NCI-H2029 treated with DMSO at 0.1 percent for 48 hours (cell line): ENCODE measurements around the gene ALG9.

ENCODE experiments used
- DNase-seq: peaks from one replicate; lab custom pipeline; 2025; lab: John Stamatoyannopoulos, UW

ALG9 gene

DNA sequence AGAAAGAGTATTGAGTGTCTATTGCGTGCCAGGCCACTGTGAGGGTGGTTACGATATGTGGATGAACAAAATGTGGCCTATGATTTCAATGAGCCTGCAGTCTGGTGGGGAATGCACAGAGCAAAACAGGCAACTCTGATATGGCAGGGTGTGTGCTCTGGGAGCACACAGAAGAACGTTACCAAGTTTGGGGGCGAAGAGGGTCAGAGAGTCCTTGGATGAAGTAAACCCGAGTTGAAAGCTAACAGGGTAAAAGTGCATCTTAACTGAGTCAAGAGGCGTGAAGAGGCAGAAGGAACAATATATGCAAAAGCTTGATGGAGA, 8.2 kb upstream of the ALG9 start:
- DNase-seq = no peak

DNA sequence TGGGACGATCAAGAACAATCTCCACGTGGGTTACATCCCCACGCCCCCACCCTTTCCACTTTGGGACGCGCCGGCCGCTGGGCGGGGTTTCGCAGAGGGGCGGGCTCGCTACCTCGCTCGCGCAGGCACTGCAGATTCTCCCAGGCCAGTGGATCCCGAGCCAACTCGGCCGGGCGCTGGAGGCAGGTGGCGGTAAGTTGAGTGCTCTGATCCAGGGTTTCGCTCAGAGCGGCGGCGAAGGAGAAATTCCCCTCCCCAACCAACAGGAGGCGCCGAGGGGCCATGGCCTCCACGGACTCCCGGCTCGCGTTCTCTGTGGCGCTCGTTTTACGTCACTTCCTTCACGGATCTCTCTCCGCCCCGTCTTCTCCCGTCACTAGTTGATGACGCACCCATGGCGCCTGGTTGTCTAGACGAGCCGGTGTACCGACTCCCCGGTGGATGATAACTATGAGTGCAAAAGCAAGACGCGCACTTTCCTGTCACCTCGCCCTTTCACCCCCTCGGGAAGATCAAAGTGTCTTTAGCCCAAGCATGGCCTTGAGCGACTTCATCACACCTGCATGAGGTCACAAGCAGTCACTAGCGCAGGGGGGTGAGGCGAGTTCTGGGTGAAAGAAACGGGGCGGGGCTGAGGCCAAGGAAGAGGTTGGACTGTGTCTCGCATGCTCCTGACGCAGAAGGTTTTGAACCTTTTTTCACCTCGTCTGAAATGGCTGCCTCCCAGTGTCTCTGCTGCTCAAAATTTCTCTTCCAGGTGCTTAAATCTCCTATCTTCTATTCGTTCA, 7.7 kb upstream of the ALG9 start, which contains the start of the genes CFAP68 and FDXACB1:
TSS of gene CFAP68 (plus strand) at position 693 of the 788 bp plus-strand sequence. CDS start at position 713, 20 bp downstream.
TSS of gene FDXACB1 (minus strand) at position 317 of the 788 bp plus-strand sequence. CDS start at position 284, 33 bp downstream.
- DNase-seq = peak; percentile 96

- peak; percentile 26 for DNase-seq
Measured at GRCh38 chr11:111878385-111878848, 7.0 kb upstream of the ALG9 start.

DNA sequence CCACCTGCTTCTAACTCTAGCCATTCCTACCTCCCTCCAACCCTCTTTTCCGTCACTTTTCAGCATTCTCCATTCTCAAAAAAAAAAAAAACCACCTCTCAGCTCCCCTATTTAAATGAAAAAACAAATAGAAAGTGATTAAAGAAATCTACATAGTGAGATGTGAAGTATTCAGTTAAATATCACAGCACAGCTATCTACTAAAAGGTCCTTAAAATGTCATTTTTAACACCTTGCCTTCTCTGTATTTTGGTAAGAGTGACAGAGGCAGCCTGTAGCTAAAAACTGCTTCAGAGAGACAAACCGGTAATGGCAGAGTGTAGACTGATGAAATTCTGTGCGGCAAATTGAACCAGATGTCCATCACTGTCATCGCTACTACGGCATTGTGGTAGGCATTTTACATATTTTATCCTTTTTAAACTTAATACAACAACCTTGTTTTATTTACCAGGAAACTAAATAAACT, 346 bp upstream of the ALG9 start:
- no peak for DNase-seq

GRCh38 chr11:111870522-111870885, 877 bp downstream of the ALG9 start:
- no peak for DNase-seq

GRCh38 chr11:111870113-111870512, 1.3 kb downstream of the ALG9 start:
- no peak for DNase-seq

GRCh38 chr11:111860257-111860656, 11.1 kb downstream of the ALG9 start:
- no peak for DNase-seq

GRCh38 chr11:111855506-111855905, 15.9 kb downstream of the ALG9 start:
- no peak for DNase-seq

GRCh38 chr11:111852103-111852502, 19.3 kb downstream of the ALG9 start:
- no peak for DNase-seq

DNA sequence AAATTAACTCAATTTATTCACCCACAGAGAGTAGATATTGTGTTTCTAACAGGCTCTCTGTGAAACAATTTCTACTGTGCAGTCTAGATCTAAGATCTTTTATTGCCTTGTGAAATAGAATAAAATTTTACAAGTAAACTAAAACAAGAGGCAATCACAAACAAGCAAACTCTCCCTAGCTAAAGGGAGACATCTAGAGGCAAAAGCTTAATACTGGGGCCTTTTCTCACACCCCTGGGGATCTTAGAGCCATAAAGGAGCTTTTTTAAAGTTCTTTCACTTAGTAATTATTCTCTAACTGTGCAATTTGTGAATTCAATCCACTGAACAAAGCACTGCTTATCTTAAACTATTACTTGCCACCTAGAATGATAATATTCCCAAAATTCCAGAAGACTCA, 19.7 kb downstream of the ALG9 start:
- DNase-seq = no peak

DNA sequence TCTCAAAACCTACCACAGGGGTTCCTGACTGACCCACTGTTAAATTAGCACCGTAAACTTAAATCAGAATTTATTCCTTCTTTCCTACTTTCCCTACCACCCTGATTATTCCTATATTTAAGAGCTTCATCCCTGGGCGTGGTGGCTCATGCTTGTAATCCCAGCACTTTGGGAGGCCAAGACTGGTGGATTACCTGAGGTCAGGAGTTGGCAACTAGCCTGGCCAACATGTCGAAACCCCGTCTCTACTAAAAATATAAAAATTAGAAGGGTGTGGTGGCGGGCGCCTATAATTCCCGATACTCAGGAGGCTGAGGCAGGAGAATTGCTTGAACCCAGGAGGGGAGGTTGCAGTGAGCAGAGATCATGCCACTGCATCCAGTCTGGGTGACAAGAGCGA, 20.3 kb downstream of the ALG9 start:
- DNase-seq = no peak

GRCh38 chr11:111849631-111850030, 21.8 kb downstream of the ALG9 start:
- no peak for DNase-seq

DNA sequence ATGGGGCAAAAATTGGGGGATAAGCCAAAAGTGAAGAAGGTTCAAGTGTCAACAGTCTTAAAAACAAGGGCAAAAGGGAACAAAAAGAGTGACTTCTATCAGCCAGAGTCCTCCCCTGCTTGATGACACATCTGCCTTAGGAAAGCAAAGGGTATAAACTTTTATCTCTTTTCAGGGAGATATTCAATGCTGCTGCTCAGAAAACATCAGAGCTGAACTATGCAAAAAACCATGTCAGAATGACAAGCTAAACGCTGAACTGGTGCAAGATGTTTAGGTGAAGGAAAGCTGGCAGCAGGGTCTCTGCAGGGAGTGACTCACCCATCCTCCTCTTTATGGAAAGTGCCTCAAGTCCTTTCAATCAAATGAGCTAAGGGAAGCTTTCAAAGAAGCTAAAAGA, 24.7 kb downstream of the ALG9 start:
- no peak for DNase-seq

GRCh38 chr11:111846063-111846462, 25.3 kb downstream of the ALG9 start:
- no peak for DNase-seq

DNA sequence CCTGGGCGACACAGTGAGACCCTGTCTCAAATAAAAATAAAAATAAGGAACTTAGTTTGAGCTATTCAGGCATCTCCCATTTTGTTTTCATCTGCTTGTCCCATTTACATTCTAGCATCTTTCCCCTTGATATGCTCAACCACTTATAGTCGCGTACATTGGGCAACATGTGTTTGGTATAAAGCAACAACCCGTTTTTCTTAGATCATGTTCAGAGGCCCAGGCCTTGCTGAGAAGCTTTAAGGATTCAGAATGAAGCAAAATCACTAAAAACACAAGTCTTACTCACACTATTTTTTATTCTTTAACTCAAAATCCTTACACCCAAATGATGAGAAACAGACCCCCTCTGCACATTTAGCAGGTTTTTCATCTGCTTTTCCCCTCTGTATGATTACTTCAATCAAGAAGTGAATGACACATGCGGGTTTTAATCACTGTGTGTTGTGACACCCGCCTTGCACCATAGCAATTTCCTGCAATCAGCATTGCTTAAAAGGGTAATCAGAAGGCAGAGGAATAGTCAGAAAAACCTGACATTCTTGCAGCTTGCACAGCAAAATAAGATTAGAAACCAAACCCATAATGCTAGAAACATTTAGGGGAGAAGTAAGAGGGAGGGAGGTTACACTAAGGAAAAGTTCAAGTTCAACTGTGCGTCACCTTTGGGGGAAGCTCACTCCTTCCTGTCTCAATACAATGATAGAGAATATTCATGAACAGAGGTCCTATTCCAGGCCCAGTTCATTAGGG, 25.9 kb downstream of the ALG9 start:
- no peak for DNase-seq

DNA sequence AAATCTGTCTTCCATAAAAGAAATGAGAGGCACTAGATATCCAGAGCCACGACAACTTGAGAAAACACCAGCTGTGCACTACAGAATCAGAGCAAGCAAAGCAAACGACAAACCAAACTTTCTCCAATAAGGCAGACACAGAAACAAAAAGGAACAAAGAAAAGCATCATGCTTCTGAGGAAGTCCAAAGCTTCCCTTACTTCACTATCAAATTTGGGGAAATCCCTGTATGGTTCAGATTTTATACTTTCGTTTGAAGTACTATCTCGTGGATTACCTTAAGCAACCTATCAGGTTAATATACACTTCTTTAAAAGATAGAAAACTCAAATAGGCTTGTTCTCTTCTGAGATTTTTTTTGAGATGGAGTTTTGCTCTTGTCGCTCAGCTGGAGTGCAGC, 27.7 kb downstream of the ALG9 start:
- no peak for DNase-seq

DNA sequence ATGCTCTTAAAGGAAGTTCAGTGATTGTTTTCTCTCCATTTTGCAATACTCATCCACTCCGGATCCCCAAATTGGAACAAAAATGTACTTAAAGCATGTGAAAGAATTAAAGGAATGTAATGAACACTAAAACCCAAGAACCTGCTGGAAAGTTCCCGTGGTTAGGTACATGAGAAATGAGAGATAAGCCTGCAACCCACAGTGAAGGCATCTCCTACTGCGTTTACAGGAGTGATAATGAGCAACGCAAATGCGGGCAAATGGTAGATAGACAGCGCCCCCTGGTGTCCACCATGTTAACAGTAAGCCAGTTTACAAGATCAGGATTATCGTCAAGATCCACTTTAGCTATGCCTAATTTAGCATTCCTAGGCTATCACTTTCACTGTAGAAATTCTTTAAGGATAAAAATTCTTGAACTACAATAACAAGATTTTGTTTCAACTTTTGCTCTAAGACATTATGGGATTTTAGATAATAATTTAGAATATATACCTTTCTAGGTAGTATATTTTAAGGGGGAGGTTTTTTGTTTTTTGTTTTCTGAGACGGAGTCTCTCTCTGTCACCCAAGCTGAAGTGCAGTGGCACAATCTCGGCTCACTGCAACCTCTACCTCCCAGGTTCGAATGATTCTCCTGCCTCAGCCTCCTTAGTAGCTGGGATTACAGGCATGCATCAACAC, 29.9 kb downstream of the ALG9 start:
- peak; percentile 58 for DNase-seq

DNA sequence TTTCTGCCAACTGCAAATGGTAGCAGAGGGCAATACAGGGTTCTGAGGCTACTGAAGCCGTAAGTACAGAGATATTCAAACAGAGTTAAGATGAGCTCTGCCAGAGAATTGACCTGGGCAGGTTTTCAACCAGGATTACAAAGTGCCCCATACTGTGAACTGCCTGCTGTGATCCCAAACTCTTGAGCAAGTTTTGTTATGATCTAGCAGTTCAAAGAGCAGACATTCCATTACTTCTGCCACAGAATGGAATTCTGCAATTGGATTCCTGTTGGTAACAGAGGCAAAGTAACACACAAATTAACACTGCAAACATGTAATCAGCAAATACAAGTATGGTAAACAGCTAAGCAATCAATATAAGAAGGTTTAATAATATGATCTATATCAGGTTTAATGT, 31.2 kb downstream of the ALG9 start:
- no peak for DNase-seq

DNA sequence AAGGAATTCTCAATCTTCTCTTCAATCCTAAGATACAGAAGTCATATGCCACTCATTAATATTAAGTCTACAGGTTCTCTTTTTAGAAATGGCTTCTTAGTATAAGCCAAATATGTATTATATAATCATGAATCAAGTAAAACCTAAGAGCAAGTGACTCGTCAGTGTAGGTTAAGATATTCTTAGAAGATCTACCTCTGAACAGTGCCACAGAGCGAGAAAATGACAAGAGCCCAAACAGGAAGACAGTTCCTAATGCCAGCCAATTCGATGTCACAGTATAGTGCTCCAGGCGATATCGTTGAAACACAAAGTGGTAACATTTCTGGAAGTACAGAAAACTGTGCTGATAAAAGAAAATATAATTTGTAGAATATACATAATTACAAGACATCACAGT, 33.3 kb downstream of the ALG9 start:
- DNase-seq = no peak

DNA sequence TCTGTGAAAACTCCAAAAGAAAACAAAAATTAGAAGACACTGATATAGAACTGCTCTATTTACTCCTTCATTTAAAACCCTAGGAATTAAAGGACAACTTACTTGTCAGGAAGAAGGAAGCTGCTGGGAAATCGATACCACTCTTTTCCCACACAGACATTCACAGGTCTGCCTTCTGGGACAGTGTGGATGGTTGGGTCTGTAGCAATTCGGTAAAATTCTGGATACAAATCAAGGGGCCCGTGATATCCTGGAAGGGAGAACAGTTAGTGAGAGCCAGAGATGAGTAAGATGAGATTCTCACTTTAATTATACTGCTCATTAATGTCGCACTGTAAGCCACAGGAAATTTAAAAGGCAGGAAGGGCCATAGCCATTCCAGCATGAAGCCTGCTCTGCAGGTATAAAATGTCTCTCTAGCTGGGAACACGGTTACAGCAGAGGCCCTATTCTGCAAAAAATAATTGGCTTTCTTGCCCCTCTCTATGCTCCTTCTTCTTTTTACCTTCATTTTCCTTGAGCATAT, 34.0 kb downstream of the ALG9 start:
- no peak for DNase-seq

- no peak for DNase-seq
Measured at GRCh38 chr11:111836721-111837120, 34.7 kb downstream of the ALG9 start.

DNA sequence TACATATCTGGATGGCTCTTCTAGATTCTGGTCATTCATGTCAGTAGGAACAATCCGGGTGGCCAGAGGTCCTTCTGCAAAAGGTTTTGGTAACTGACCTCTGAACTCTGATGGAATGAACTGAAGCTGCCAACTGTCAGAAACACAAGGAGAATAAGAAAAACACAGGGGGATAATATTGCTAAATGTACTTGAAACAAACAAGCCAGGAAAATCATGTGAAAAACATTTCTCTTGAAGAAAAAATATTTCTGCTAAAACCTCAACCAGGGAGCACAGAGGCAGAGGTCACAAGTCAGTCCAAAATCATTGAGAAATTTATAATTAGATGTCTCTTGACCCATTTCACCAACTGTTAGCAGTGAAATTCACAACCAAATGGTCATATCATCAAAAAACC, 35.2 kb downstream of the ALG9 start:
- DNase-seq = no peak
